Epithelial cell of esophagus (primary cell): ENCODE results near the gene PCSK4.
"Not testable (repeated sequence)": the region's sequence is repeated elsewhere in the genome, so short reads cannot be mapped to it uniquely, and the experiment has no call there.

Source experiments
- DNase-seq: peaks from one replicate; pipeline ENCODE4 v3.0.0; 2010; ENCODE audit warnings: low read depth
- H3K4me3 ChIP-seq: 2 replicates; pipeline ENCODE4 v1.5.1; 2011; ENCODE audit warnings: mild to moderate bottlenecking, low read length, control low read depth
- TF ChIP-seq, protein P1 (sequence below): IDR thresholded peaks from 2 replicates; pipeline ENCODE4 v1.5.1; 2011; ENCODE audit warnings: low read depth, mild to moderate bottlenecking, low read length, control low read depth, inconsistent platforms; ENCODE audit not compliant: insufficient read depth; ENCODE audit errors: missing control alignments

Gene PCSK4

DNA sequence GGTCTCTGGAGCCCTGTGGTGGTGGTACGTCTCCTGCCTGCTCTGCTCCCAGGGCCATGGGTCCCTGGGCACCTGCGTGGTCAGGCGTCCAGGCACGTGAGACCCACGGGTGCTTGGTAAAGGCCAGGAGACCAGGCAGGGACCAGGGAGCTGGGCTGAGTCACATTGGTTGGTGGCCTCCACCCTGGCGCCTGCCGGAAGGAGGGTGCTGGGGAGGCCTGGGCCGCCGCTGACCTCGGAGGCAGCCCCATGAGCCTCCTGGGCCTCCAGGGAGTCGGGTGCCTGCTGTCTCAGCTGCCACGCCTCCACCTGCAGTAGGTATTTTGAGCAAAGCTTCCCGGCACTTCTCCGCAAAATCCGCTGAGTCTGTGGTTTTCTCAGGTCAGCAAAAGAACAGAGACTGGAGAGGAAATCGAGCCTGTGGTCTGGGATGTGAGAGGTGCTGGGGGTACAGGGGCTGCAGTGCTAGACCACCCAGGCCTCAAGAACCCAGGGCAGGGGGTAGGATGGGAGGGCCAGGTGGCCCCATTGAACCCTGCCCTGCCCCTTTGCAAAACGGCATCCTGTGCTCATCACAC is 30.1 kb upstream of the PCSK4 start:
- no peak for DNase-seq
- TF ChIP-seq, protein P1, sequence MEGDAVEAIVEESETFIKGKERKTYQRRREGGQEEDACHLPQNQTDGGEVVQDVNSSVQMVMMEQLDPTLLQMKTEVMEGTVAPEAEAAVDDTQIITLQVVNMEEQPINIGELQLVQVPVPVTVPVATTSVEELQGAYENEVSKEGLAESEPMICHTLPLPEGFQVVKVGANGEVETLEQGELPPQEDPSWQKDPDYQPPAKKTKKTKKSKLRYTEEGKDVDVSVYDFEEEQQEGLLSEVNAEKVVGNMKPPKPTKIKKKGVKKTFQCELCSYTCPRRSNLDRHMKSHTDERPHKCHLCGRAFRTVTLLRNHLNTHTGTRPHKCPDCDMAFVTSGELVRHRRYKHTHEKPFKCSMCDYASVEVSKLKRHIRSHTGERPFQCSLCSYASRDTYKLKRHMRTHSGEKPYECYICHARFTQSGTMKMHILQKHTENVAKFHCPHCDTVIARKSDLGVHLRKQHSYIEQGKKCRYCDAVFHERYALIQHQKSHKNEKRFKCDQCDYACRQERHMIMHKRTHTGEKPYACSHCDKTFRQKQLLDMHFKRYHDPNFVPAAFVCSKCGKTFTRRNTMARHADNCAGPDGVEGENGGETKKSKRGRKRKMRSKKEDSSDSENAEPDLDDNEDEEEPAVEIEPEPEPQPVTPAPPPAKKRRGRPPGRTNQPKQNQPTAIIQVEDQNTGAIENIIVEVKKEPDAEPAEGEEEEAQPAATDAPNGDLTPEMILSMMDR = no peak
- no peak overlapping the region for H3K4me3 ChIP-seq

DNA sequence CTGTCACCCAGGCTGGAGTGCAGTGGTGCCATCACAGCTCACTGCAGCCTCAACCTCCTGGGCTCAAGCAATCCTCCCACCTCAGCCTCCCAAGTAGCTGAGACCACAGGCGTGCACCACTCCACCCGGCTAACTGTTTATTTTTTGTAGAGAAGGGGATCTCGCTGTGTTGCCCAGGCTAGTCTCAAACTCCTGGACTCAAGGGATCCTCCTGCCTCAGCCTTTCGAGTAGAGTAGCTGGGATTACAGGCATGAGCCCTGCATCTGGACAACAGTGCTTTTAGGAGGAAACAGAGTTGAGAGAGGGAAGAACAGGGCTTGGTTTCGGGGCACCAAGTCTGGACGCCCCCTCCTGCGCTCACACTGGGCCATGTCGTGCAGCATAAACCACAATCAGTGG is 29.7 kb upstream of the PCSK4 start:
- not testable (repeated sequence) for DNase-seq, H3K4me3 ChIP-seq

DNA sequence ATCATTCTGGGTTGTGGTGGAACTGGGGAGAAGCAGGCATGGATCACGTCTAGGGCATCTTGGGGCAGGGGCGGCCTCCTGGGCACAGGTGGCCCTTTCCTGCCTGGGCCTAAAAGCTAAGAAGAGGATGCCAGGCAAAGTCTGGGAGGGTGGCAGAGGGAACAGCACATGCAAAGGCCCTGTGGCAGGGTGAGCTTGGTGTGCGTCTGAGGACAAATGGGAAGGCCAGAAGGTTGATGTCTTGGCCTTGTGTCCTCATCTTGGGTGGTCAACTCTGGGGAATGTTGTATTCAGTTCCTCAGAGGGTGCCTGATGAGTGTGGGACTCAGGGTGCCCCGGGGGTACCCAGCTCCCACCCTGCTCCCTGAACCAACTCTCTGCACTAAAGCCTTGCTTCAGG is 28.3 kb upstream of the PCSK4 start:
- no peak overlapping the region for H3K4me3 ChIP-seq
- no peak for DNase-seq
- TF ChIP-seq, protein P1 = no peak

DNA sequence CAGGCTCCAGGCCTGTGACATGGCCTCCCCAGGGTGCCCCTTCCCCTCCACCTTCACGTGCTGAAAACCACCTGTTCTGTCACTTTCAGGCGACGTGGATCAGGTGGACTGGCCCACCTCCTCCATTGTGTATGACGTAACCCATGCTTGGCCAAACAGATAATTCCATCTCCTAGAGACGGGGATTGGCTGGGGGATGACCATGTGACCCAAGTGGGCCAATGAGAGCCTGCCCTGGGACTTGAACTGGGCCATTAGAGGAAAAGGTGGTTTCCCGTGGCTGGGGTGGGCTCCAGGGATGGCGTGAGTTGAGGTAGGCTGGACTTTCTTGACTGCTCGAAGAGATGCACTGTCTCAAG is 26.2 kb upstream of the PCSK4 start:
- TF ChIP-seq, protein P1 = no peak
- no peak overlapping the region for H3K4me3 ChIP-seq
- no peak for DNase-seq

DNA sequence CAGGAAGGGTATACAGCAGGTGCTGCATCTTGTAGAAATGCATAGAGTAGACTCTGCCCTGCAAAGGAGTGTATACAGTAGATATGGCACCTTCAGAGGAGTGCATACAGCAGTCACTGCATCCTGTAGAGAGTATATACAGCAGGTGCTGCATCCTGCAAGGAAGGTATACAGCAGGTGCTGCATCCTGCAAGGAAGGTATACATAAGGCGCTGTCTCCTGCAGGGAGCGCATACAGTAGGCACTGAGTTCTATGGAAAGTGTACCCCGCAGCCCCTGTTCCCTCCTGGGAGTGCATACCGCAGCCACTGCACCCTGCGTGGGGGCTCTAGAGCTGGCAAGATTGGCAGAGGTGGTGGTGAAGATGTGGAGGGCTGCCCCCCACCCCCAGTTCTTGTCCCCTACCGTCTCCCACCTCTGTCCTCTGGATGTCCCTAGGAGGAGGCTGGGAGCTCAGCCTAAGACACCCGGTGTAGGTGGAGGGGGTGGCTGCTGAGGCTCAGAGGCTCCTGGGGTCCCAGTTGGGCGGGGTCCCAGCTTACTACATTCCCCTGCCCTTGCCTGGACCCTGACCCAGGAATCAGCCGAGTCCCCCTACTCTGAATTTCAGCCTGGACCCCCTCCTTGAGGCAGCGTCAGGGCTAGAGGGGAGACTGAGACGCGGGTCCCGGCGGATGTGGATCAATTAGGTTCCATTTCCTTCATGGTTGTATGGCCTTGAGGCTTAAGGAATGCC is 25.0 kb upstream of the PCSK4 start:
- TF ChIP-seq, protein P1 = no peak
- no peak for DNase-seq
- no peak overlapping the region for H3K4me3 ChIP-seq

DNA sequence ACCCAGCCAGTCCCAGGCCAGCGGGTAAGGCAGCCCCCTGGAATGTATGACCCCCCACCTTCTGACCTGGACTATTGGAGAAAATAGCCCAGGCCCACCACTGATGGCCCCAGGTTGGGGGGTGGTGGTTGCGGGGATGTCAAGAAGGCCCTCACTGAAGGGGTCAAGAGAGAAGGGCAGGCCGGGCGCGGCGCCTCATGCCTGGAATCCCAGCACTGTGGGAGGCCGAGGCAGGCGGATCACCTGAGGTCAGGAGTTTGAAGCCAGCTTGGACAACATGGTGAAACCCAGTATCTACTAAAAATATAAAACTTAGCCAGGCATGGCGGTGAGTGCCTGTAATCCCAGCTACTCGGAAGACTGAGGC is 24.1 kb upstream of the PCSK4 start:
- no peak overlapping the region for H3K4me3 ChIP-seq
- no peak for DNase-seq
- TF ChIP-seq, protein P1 = no peak

DNA sequence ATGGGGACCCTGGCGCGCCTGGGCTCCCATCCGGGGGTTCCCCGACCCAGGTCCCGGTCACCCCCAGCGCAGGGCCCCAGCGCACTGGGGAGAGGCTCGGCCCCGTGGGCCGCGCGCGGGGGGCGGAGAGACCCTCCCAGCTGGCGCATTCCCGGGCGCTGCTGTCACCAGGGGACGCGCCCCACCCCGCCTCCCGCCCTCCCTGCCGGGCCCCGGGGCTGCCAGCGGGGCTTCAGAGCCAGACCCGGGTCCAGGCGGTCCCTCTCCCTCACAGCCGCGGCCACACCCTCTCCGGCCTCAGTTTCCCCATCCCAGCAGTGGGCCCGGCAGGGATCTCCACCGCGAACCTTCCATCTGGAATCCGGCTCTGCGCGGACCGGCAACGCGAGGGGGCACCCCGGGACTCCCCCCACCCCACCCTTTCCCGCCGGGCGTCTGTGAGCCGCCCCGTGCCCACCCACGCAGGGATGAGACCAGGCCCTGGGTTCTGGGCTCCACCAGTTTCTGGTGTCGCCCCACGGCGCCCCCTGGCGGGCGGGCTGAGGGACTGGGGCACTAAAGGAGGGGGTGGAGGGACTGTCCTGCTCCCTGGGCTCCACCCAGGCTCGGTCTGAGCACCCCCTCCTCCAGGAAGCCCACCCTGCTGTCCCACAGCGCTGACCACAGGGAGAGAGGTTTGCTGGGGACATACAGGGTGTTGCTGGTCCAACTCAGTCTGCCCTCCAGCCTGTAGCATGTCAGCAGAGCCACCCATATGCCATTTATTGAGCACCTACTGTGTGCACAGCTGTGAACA is 23.5 kb upstream of the PCSK4 start:
- DNase-seq = peak; percentile 76
- H3K4me3 ChIP-seq = peak overlapping the region; percentile 47
- TF ChIP-seq, protein P1 = peak; percentile 74
